HCT116 (cell line): ENCODE data around the gene SP110. TPM values are rescaled to one million over a fixed set of nuclear protein-coding genes. Genes with fewer than 3 reads are reported as not detected.

Experiments used
- ATAC-seq: fragments of 200-7000 bp; cut with Tn5 transposase; 2 replicates; pipeline ENCODE4 v1.9.1; 2020; ENCODE audit warnings: mild to moderate bottlenecking, moderate library complexity
- BruUV-seq: library from RNA; stranded (reverse); fragments of 400-500 nt; replicated peaks from 2 replicates; lab custom pipeline; 2021; lab: Mats Ljungman, UMichigan
- CTCF ChIA-PET: fragments of 300-600 bp; sonication (Branson Sonifier 250); formaldehyde crosslinking; loops from one replicate; lab custom pipeline; 2021; ENCODE audit warnings: antibody characterized with exemption; lab: Charles Lee
- POLR2A ChIA-PET: fragments of 300-600, 350-600 bp; sonication (Branson Sonifier 250); formaldehyde crosslinking; loops from one replicate; lab custom pipeline; 2021; ENCODE audit warnings: antibody characterized with exemption; lab: Charles Lee
- RAD21 ChIA-PET, 2 experiments: fragments of 300-600 bp; sonication (Branson Sonifier 250); formaldehyde crosslinking; loops; one replicate each; lab custom pipeline; 2023; ENCODE audit warnings: low total read pairs in 2 of 2; ENCODE audit not compliant: uncharacterized antibody in 2 of 2, unreplicated experiment in 2 of 2, low non-redundant PET in 1 of 2; lab: Charles Lee
- DNase-seq: peaks from one replicate; pipeline ENCODE4 v3.0.0-alpha.2; 2010; ENCODE audit warnings: low read depth, low spot score
- H2AFZ ChIP-seq: fragments of 200-600 bp; shearing (Covaris generic), sonication (generic); 2 replicates; pipeline ENCODE4 v1.6.1; 2017; ENCODE audit warnings: low read depth, mixed run types, mixed read lengths, antibody characterized with exemption, low read length; ENCODE audit not compliant: poor library complexity, severe bottlenecking
- H3K27ac ChIP-seq: 2 replicates; pipeline ENCODE4 v1.5.1; 2012; ENCODE audit warnings: low read depth, low read length
- H3K27me3 ChIP-seq: fragments of 200-600 bp; sonication (generic); 2 replicates; pipeline ENCODE4 v1.6.1; 2016; ENCODE audit warnings: mixed run types, low read length, mixed read lengths; ENCODE audit not compliant: insufficient read depth
- H3K36me3 ChIP-seq, 2 experiments: fragments of 200-500 bp in 1 of 2; fragments of 200-600 bp in 1 of 2; sonication (Bioruptor generic) in 1 of 2; sonication (generic) in 1 of 2; 2 replicates each; pipeline versions ENCODE4 v1.5.1 to v1.6.1; 2014 to 2016; ENCODE audit warnings: low read length in 2 of 2, inconsistent platforms in 1 of 2, mixed read lengths in 1 of 2, mixed run types in 1 of 2; ENCODE audit not compliant: insufficient read depth in 2 of 2, control insufficient read depth in 1 of 2
- H3K4me1 ChIP-seq, 2 experiments: fragments of 200-600 bp in 1 of 2; sonication (generic) in 1 of 2; 2 replicates each; pipeline versions ENCODE4 v1.5.1 to v1.6.1; 2012 to 2017; ENCODE audit warnings: low read length in 2 of 2, inconsistent platforms in 1 of 2, mild to moderate bottlenecking in 1 of 2, mixed read lengths in 1 of 2, mixed run types in 1 of 2, moderate library complexity in 1 of 2; ENCODE audit not compliant: insufficient read depth in 2 of 2, control insufficient read depth in 1 of 2
- H3K4me2 ChIP-seq: fragments of 200-600 bp; sonication (generic); 2 replicates; pipeline ENCODE4 v1.6.1; 2017; ENCODE audit warnings: mixed run types, low read length, mixed read lengths
- H3K4me3 ChIP-seq, 2 experiments: fragments of 200-600 bp in 1 of 2; sonication (generic) in 1 of 2; replicated peaks in 1 of 2; 2 replicates each; pipeline ENCODE4 v1.5.1; 2011 to 2016; ENCODE audit warnings: low read length in 2 of 2, control low read depth in 1 of 2, low read depth in 1 of 2, mild to moderate bottlenecking in 1 of 2, mixed read lengths in 1 of 2, mixed run types in 1 of 2
- H3K79me2 ChIP-seq: fragments of 200-600 bp; sonication (generic); 2 replicates; pipeline ENCODE4 v1.6.1; 2017; ENCODE audit warnings: mild to moderate bottlenecking, mixed run types, low read length, moderate library complexity, mixed read lengths; ENCODE audit not compliant: insufficient read depth
- H3K9ac ChIP-seq: fragments of 200-600 bp; sonication (generic); 2 replicates; pipeline ENCODE4 v1.6.1; 2016; ENCODE audit warnings: low read length, mixed read lengths
- H3K9me2 ChIP-seq: fragments of 200-600 bp; sonication (generic), shearing (Covaris generic); 2 replicates; pipeline ENCODE4 v1.6.1; 2017; ENCODE audit warnings: mixed run types, mild to moderate bottlenecking, moderate library complexity; ENCODE audit not compliant: insufficient read depth
- H3K9me3 ChIP-seq, 2 experiments: fragments of 200-500 bp in 1 of 2; fragments of 200-600 bp in 1 of 2; sonication (Bioruptor generic) in 1 of 2; sonication (generic) in 1 of 2; 2 replicates each; pipeline ENCODE4 v1.6.1; 2014 to 2017; ENCODE audit warnings: low read length in 2 of 2, mixed read lengths in 2 of 2, inconsistent platforms in 1 of 2, low read depth in 1 of 2, mild to moderate bottlenecking in 1 of 2, mixed run types in 1 of 2, moderate library complexity in 1 of 2; ENCODE audit not compliant: control insufficient read depth in 1 of 2, insufficient read depth in 1 of 2
- H4K20me1 ChIP-seq: fragments of 200-600 bp; sonication (generic), shearing (Covaris generic); 2 replicates; pipeline ENCODE4 v1.6.1; 2017; ENCODE audit warnings: mixed run types, mild to moderate bottlenecking, moderate library complexity; ENCODE audit not compliant: insufficient read depth
- CEBPB ChIP-seq: IDR thresholded peaks from 2 replicates; pipeline ENCODE4 v1.6.1; 2012; ENCODE audit warnings: low read depth
- POLR2AphosphoS5 ChIP-seq: IDR thresholded peaks from 2 replicates; pipeline ENCODE4 v1.6.1; 2011; ENCODE audit warnings: mild to moderate bottlenecking, low read depth, low read length, moderate library complexity
- RAD21 ChIP-seq: IDR thresholded peaks from 2 replicates; pipeline ENCODE4 v1.6.1; 2012; ENCODE audit warnings: low read depth, mild to moderate bottlenecking
- intact Hi-C: fragments of 100-400 bp; cut with micrococcal nuclease; formaldehyde crosslinking; loops from 2 replicates; pipeline ENCODE4 v1.10.0; 2022
- total RNA-seq: library from RNA; stranded (reverse); gene quantifications from one replicate; pipeline ENCODE4 v1.2.1, GENCODE V29; 2021; ENCODE audit not compliant: unreplicated experiment
- TF ChIP-seq, protein P1 (sequence below): IDR thresholded peaks from 2 replicates; pipeline ENCODE4 v1.6.1; 2012; ENCODE audit warnings: low read depth
- TF ChIP-seq, protein P2 (sequence below): IDR thresholded peaks from 2 replicates; pipeline ENCODE4 v1.6.1; 2012
- TF ChIP-seq, protein P3 (sequence below): IDR thresholded peaks from 2 replicates; pipeline ENCODE4 v1.6.1; 2011; ENCODE audit warnings: mild to moderate bottlenecking, low read length, moderate library complexity; ENCODE audit not compliant: insufficient replicate concordance; ENCODE audit errors: extremely low read depth
- TF ChIP-seq, protein P4 (sequence below): IDR thresholded peaks from 2 replicates; pipeline ENCODE4 v1.6.1; 2012

Gene SP110
- total RNA-seq, 1 experiment from 2014 or later, result 8.5 TPM

DNA sequence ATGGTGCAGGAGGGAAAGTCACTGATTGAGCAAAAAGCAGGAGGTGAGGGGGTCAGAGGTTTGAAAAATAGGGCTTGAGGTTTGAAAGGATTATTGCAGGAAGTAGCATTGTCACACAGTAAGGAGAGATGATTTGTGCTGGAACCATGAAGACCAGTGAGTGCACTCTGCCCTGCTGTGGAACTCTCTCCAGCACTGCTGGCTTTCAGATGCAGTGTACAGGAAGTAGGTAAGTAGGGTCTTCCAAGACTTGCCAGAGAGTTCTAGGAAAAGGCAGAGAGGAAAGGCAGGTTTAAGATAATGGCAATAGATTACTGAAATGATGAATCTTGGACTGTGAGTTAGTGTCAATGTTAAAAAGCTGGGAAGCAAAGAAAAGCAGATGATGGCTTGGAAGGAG, 11.2 kb downstream of the SP110 start (continued):
- TF ChIP-seq, protein P1, sequence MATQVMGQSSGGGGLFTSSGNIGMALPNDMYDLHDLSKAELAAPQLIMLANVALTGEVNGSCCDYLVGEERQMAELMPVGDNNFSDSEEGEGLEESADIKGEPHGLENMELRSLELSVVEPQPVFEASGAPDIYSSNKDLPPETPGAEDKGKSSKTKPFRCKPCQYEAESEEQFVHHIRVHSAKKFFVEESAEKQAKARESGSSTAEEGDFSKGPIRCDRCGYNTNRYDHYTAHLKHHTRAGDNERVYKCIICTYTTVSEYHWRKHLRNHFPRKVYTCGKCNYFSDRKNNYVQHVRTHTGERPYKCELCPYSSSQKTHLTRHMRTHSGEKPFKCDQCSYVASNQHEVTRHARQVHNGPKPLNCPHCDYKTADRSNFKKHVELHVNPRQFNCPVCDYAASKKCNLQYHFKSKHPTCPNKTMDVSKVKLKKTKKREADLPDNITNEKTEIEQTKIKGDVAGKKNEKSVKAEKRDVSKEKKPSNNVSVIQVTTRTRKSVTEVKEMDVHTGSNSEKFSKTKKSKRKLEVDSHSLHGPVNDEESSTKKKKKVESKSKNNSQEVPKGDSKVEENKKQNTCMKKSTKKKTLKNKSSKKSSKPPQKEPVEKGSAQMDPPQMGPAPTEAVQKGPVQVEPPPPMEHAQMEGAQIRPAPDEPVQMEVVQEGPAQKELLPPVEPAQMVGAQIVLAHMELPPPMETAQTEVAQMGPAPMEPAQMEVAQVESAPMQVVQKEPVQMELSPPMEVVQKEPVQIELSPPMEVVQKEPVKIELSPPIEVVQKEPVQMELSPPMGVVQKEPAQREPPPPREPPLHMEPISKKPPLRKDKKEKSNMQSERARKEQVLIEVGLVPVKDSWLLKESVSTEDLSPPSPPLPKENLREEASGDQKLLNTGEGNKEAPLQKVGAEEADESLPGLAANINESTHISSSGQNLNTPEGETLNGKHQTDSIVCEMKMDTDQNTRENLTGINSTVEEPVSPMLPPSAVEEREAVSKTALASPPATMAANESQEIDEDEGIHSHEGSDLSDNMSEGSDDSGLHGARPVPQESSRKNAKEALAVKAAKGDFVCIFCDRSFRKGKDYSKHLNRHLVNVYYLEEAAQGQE, result no peak
- no peak for TF ChIP-seq RAD21
- no peak for TF ChIP-seq CEBPB
- TF ChIP-seq, protein P2, sequence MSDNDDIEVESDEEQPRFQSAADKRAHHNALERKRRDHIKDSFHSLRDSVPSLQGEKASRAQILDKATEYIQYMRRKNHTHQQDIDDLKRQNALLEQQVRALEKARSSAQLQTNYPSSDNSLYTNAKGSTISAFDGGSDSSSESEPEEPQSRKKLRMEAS, result no peak

DNA sequence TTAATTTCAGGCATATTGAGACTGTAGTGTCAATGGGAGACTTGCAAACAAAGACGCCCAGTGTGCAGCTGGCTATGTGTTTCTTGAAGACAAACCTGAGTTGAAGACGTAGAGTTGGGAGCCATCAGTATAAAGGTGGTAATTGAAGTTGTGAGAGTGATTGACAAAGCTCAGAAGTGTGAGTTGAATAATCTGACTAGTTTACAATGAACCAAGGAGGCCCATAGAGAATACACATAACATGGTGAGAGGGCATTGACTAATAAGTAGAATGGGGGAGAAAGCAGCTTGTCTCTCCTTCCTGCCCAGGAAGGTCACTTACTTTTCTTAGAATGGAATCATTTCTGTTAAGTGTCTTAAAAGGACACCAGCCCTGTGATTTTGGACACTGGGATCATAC, 14.1 kb downstream of the SP110 start:
- Histone ChIP-seq H3K4me2 (no peak overlapping the region), H3K79me2 (no peaks in the 10 kb centered on the region), H3K27ac (no peak overlapping the region), H3K27me3 (no peaks in the 10 kb centered on the region), H2AFZ (no peak overlapping the region), H3K4me1 (no peaks in the 10 kb centered on the region), H3K36me3 (no peaks in the 10 kb centered on the region), H3K9ac (no peak overlapping the region), H3K9me3 (no peaks in the 10 kb centered on the region), H4K20me1 (no peaks in the 10 kb centered on the region), H3K9me2 (no peaks in the 10 kb centered on the region), H3K4me3 (no peak overlapping the region)
- POLR2A ChIA-PET, result no interaction called here
- RAD21 ChIA-PET, result no interaction called here
- DNase-seq (no peak), ATAC-seq (no peak)
- CTCF ChIA-PET, result no interaction called here
- intact Hi-C loops, result no loop called here
- no TSS peak for BruUV-seq
- no peak for TF ChIP-seq POLR2AphosphoS5
- TF ChIP-seq, protein P3, sequence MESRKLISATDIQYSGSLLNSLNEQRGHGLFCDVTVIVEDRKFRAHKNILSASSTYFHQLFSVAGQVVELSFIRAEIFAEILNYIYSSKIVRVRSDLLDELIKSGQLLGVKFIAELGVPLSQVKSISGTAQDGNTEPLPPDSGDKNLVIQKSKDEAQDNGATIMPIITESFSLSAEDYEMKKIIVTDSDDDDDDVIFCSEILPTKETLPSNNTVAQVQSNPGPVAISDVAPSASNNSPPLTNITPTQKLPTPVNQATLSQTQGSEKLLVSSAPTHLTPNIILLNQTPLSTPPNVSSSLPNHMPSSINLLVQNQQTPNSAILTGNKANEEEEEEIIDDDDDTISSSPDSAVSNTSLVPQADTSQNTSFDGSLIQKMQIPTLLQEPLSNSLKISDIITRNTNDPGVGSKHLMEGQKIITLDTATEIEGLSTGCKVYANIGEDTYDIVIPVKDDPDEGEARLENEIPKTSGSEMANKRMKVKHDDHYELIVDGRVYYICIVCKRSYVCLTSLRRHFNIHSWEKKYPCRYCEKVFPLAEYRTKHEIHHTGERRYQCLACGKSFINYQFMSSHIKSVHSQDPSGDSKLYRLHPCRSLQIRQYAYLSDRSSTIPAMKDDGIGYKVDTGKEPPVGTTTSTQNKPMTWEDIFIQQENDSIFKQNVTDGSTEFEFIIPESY, result no peak
- TF ChIP-seq, protein P4, sequence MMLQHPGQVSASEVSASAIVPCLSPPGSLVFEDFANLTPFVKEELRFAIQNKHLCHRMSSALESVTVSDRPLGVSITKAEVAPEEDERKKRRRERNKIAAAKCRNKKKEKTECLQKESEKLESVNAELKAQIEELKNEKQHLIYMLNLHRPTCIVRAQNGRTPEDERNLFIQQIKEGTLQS, result no peak
